KBM-7 (cell line): ENCODE results near the gene CDK11B.
"Not testable (repeated sequence)": the region's sequence is repeated elsewhere in the genome, so short reads cannot be mapped to it uniquely, and the experiment has no call there.

ENCODE experiments used
- DNase-seq: peaks from one replicate; pipeline ENCODE4 v3.0.0-alpha.2; 2015
- in situ Hi-C: fragments of 300-500 bp; cut with MboI; formaldehyde crosslinking; loops from 2 replicates; pipeline ENCODE4 v1.14.3; 2020; ENCODE audit warnings: low sequenced_read_pairs, low pct_unique_long_range_greater_than_20kb, mixed read lengths

CDK11B gene

DNA sequence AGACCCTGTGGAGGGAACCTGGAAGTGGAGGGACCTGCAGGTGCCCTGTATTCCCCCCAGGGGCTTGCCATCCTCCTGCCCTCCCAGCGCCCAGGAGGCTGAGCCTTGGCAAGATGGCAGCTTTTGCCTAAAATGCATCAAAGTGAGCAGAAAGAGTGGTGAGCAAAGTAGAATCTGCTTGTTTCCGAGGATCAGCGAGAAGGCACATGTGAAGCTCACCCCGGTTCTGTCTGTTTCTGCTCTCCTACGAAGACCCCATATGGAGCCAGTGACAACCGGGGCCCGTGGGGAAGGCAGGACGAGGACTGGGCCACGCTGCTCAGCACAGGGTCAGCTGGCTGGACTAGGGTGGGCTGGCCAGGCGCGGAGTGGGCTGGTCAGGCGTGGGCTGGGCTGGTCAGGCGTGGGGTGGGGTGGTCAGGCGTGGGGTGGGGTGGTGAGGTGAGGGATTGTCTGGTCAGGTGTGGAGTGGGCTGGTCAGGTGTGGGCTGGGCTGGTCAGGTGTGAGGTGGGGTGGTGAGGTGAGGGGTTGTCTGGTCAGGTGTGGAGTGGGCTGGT is 53.7 kb downstream of the CDK11B start:
- in situ Hi-C loops, result no loop called here
- DNase-seq, result no peak

DNA sequence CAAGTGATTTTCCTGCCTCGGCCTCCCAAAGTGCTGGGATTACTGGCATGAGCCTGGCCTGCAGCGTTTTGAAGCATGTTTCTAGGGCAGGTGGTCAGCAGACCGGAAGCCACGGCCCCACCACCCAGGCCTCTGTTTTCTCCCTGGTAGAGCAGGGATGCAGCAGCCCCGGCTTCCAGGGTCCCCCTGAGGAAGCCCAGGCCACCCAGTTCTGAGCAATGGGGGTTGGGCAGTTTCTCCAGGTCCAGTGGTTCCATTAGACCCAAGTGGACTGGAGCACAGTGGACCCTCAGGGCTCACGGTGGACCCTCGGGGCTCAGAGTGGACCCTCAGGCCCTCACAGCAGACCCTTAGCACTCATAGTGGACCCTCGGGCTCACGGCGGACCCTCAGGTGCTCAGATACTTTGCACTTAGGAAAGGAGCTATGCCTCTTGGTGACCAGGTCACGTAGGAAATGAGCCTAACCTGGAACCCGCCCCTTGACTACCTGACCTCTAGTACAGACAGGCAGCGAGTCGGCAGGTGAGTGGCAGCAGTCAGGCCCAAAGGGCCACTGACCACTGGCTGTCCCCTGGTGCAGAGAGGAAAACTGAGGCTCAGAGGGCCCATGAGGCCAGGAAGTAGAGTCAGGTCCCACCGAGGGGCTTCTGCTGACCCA is 54.3 kb downstream of the CDK11B start:
- in situ Hi-C loops, result no loop called here

DNA sequence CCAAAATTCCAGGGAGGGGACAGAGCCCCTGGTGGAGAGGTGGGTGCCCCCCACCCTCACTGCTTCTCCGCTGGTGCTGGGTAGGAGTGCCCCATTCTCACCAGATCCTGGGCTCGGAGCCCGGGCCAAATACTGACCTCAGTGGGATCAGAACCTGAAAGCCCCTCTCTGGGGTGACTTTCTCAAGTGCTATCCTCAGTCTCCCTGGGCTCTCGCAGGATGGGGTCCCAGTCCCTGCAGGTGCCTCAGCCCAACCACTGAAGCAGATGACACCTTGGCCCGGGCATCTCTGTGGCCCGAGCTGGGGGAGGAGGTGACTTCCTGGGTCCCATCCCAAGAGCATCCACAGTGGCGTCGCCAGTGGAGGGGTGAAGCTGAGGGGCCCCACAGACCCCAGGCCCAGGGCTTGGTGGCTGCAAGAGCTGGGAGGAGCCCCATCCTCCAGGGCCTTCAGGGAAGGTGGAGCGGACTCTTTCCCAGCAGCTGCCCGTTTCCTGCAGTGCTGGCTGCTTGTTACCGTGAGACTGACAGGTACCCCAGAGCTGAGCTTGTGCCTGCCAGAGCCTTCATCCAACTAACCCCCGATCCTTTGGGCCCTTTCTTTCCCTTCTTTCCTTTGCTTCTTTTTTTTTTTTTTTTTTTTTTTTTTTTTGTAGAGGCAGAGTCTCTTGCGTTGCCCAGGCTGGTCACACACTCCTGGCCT is 55.0 kb downstream of the CDK11B start:
- no peak for DNase-seq
- in situ Hi-C loops, result no loop called here

More for the DNA sequence above, 54.3 kb downstream of the CDK11B start:
- no peak for DNase-seq

DNA sequence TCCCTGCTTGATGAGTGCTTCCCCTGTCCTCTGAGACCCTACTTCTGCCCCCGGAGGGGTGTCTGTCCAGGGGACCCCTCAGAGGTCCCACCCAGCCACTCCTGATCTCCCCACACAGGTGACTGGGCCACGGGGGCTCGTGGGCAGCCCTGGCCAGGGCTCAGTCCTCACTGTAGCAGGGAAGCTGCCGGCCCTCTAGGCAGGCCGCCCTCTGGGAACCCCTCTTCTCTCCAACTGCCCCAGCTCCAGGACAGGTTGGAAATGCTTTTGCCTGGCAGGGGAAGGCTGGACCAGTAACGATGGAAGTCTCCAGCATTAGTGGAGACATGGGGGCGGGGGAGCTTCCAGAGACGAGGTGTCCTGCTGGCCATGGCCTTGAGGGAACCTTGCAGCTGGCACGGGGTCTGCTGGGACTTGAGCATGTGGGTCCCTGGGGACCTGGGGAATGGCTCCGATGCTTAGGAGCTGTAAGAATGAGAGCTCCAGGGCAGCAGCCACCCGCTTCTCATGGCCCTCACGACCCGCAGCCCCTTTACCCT is 55.8 kb downstream of the CDK11B start:
- DNase-seq, result no peak
- in situ Hi-C loops, result no loop called here

DNA sequence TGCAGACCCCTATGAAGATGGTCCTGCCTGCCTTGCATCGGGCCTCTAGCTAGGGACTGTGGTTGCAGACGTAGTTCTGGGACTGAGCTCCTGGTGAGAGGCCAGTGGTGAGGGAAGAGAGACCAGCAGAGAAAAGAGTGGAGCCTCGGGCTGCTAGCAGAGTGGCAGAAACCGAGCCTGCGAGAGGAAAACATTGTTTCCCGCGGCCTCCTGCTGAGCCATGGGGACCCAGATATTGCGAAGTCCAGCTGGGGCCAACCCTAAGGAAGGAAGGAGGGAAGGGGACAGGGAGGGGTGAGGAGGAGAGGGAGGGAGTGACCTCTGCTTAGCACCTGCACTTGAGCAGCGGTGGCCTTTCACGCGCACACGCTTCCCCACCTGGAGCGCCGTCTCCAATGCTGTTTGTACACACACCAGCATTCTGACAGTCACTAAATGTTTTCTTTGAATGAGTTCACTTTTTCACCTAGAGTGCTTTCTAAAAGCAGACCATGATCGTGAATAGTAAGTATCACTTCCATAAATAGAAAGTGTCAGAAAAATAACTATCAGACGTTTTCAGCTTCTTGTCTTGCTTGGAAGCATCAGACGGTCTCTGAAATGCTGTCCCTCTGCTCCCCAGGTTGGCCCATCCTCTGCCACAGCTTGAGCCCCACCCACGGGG is 56.4 kb downstream of the CDK11B start:
- no peak for DNase-seq
- in situ Hi-C loops, result no loop called here

DNA sequence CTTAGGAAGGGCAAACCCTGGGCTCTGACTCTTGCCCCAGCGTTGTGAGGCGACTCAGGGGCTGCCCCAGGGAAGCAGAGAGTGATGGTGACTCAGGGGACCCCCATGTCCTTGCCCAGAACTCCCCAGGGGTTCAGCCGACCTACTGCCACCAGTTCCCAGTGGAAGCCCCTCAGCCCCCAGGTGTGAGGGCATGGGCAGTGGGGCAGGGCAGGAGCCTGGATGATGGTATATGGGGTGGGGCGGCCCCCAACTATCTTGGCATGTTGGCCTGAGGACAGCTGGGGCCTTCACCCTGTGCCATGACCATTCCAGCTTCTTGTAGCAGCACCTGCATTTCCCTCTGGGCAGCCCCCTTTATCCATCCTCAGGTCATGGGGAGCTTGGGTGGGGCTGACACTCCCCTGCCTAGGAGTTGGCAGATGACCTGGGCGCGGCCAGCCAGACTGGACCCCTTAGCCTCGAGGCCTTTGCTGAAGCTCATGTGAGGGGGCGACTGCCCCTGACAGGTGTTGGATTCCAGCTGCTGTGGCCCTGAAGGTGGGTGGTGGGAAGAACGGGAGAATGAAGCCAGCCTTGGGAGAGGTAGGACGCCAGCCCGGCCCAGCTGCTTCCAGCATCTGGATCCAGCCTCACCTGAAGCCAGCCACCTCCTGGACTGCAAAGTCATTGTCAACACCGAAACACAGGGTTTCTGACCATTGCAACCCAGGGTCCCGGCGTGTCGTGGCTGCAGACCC is 57.1 kb downstream of the CDK11B start:
- in situ Hi-C loops, result no loop called here
- no peak for DNase-seq

DNA sequence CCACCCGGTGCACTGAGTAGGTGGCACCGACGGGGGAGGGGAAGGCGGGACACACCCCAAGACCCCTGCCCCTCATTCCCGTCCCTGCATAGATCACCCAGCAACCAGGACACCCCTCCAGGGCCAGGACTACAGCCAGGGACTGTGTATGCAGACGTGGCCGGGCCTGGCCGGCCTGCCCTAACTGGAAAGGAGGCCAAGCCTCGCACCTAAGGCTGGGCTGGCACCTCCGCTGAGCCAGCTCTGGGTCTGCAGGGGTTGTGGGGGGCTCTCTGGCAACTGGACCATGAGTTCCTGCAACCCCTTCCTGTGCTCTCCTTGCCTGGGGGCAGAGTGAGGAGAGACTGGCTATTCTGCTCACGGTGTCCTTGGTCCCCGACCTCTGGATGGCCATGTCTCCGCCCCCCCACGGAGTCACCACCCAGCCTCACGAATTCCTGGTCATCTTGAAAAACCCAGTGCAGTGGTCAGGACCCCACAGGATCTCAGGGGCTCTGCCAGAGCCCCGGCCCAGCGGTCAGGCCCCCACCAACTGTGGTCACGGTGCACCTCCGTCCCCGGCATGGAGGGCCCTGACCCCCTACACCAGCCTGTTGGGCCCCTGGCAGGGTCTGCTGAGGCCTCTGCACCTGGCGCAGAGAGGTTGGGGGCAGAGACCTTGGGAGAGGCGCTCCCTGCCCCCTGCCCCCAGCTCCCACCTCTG is 57.8 kb downstream of the CDK11B start:
- DNase-seq, result no peak
- in situ Hi-C loops, result no loop called here

DNA sequence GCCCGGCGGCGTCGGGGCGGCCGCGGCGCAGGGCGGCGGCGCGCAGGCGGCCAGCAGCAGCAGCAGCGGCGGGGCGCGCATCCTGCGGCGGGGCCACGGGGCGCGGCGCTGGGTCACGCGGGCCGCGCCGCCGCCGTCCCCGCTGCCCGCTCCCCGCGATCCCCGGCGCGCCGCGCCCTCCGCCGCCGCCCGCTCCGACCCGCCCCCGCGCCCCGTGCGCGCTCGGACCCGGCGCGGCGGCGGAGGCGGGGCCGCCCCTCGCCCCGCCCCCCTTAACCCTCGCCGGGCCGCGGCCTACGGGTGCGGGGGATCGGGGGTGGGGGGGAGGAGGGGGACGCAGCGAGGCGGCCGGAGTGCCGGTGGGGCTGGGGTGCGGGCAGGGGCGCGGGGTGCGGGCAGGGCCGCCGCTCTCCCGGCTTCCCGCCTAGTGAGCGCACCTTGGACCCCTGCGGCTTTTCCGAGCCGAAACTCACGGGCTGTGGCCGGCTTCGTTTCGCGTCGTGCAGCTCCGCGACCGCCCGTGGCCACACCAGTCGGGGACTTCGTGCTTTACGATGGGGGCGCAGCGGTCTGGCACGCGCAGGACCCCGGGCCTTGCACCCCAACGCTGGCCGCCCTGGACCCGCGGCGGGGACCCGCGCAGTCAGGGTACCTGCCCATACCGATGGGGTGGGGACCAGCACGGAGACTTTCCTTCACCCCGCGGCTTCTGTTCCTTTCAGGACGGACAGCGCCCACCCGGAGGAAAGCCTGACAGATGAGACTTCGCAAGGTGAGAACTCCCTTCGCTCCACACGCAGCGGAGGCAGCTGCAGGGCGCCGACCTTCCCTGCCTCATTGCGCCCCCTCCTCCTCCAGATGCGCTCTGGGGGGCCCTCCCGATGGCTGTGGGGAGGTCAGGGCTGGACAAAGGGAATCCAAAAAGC is 58.6 kb downstream of the CDK11B start, which contains the start of gene FNDC10:
TSS of gene FNDC10 (minus strand) at position 201 of the 926 bp plus-strand sequence. CDS start at position 81, 120 bp downstream.
- in situ Hi-C loops, result no loop called here
- no peak for DNase-seq

DNA sequence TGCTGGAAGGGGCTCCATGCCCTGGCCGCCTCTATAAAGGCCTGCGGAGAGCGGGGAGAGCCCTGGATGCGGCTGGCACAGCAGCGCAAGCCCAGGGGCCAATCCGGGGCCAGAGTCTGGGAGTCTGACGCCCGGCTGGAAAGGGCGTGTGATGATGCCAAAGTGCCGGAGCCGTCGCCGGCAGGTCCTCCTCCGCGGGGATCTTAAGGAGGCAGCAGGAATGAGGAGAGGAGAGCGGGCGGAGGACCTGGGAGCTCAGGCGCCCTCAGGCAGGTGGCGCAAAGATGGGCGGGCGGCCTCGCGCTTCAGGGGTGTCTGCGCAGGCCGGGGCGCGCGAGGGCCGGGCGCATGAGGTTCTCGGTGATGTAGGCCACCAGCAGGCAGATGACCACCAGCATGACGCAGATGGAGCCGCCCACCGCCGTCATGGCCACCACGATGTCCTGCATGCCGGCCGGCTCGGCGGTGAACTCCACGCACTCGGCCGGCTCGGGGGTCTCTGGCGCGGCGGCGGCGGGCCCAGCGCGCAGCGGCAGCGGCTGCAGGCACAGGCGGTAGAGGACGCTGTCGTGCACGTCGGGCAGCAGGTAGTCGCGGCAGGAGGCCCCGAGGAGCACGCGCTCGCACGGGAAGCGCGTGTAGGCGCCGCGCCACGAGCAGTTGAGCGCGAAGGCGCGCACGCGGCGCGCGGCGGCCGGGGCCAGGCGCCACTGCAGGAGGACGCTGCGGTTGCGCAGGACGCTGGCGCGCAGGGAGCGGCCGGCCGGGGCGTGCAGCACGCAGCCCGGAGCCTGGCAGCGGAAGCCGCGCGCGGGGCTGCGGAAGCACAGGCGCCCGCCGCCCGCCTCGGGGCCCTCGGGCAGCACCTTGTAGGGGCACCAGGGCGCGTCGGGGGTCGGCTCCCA is 59.5 kb downstream of the CDK11B start:
- no peak for DNase-seq
- in situ Hi-C loops, result no loop called here

DNA sequence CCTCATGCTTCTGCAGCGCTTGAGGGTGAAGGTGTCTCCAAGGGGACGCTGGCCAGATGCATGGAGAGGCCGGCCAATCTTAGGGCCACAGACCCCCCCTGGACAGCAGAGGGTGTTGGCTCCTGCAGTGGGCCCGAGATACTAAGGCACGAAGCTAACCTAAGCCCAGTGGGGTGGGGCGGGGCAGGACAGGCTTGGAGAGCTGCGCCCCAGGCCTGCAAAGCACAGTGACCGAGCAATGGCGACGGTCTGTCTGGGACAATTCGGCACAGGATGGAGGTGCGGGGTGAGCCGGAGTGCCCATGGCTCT is 60.1 kb downstream of the CDK11B start:
- in situ Hi-C loops, result no loop called here
- no peak for DNase-seq

DNA sequence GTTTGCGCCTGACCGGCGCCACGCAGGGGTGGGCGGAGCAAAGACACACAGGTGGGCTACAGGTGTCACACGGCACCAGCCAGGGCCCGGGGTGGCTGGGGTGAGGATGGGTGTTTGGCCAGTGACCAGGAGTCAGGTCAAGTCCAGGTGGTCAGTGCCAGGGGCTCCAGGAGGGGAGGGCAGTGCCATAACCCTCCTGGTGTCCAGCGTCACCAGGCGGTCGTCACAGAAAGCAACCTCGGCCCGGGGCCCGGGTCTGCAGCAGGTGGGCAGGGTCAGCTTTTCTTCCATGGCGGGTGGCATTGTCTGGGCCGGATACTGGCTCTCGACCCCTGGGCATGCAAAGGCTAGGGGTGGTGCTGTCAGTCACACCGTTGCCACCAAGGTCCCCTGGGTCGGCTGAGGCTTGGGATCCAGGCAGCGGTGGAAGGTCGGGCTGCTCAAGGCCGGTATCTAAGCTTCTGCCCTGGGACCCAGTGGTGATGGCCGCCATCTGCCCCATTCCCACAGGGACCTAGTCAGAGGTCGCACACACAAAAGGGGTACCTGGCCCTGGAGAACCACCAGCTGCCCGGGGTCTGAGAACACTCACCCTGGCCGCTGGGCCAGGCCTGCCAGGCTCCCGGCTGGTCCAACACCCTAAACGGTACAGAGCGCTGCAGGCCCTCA is 60.6 kb downstream of the CDK11B start:
- no peak for DNase-seq
- in situ Hi-C loops, result no loop called here

DNA sequence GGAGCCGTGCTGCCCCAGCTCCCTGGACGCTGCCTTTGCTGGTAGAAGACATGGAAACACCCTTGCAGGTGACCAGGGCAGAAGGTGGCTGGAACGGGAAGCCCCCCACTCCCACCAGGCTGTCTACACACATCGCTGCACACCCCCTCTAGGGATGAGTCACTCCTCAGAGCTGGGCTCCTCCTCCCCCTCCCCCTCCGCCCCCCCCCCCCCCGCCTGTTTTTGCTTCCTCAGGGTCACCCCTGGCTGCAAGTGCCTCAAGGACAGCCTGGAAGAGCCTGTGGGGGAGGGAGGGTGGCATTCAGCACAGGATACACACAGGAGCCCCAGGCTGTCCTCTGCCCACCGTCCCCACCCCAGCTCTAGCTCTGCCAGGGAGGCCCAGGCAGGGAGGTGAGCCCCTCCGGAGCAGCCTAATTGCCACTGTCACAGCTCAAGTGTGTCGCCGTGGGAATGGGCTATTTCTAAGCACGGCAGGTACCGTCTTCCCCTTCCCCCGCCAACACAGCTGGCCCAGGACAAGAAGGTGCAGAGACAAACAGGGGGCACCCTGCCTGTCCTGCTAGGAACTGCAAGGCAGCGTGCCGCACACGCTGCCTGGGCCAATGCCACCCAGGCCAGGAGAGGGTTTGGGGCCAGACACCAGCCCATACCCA is 61.4 kb downstream of the CDK11B start:
- peak; percentile 57 for DNase-seq
- in situ Hi-C loops, result no loop called here

DNA sequence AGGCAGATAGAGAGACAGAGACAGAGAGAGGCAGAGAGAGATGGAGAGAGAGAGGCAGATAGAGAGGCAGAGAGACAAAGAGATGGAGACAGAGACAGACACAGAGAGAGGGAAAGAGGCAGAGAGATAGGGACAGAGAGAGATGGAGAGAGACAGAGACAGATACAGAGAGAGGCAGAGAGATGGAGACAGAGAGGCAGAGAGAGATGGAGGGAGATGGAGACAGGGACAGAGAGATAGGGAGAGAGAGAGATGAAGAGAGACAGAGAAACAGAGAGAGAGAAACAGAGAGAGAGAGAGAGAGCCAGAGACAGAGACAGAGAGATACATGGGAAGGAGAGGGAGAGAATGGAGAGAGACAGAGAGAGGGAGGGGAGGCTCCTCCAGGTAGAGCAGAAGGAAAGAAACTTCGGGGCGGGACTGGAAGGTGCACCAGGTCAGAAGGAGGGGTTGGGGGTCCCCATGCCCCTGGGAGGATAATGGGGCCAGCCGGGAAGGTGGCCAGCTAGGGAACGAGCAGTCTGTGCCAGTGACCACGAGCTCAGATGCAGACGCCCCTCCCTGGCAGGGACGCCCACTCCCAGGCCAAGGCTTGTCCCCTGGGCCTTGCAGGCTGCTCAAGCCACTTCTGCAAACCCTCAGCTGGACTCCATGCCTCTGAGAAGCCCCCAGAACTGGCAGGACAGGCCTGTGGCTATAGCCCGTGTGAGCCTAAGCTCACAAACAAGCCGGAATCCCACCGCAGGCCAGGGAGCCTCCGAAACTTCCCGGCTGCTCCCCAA is 62.1 kb downstream of the CDK11B start:
- DNase-seq, result no peak
- in situ Hi-C loops, result no loop called here

DNA sequence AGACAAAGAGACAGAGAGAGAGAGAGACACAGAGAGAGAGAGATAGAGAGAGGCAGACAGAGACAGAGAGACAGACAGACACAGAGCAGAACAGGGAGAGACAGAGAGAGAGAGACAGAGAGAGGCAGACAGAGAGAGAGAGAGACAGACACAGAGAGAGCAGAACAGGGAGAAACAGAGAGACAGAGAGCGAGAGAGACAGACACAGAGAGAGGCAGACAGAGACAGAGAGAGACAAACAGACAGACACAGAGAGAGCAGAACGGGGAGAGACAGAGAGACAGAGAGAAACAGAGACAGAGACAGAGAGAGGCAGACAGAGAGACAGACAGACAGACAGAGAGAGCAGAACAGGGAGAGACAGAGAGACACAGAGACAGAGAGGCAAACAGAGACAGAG is 63.5 kb downstream of the CDK11B start:
- DNase-seq, in situ Hi-C loops: not testable (repeated sequence)

DNA sequence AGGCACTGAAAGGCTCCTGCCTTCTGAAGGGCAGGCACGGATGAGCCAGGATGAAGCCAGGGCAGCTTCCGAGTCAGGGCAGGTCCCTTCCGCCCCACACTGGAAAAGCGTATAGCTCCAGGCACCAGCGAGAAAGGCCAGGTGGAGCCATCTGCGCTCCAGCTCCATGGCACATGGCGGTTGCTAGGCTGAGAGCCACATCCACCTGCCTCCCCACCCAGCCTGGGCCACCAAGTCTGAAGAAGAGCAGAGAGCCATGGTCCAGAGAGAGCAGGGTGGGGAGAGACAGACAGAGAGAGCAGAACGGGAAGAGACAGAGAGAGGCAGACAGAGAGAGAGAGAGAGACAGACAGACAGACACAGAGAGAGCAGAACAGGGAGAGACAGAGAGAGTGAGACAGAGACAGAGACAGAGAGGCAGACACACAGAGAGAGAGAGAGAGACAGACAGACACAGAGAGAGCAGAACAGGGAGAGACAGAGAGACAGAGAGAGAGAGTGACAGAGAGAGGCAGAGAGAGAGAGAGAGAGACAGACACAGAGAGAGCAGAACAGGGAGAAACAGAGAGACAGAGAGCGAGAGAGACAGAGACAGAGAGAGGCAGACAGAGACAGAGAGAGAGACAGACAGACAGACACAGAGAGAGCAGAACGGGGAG is 64.1 kb downstream of the CDK11B start:
- in situ Hi-C loops, result no loop called here
- no peak for DNase-seq
